Epithelial cell of proximal tubule (primary cell): ENCODE data around the gene GCLM. TPM values are rescaled to one million over a fixed set of nuclear protein-coding genes. Genes with fewer than 3 reads are reported as not detected.
A peak's percentile ranks its signal among the peaks of the same experiment; 100 is the strongest.
"Not testable (repeated sequence)": the region's sequence is repeated elsewhere in the genome, so short reads cannot be mapped to it uniquely, and the experiment has no call there.

Experiments
- DNase-seq: peaks from one replicate; pipeline ENCODE4 v3.0.0-alpha.2; 2011; ENCODE audit warnings: low read depth
- H3K4me3 ChIP-seq: 2 replicates; pipeline ENCODE4 v1.5.1; 2011; ENCODE audit warnings: low read depth, mild to moderate bottlenecking, low read length
- CTCF ChIP-seq: conservative IDR thresholded peaks from 2 replicates; pipeline ENCODE4 v1.5.1; 2012; ENCODE audit warnings: low read depth, mild to moderate bottlenecking, low read length
- total RNA-seq: library from RNA; depleted of rRNA; stranded (reverse); fragments of >200 nt; gene quantifications from 2 replicates; pipeline ENCODE4 v1.2.3, GENCODE V29; 2015

GCLM gene
- total RNA-seq, 1 donor from 2014 or later, result 20.7 TPM

GRCh38 chr1:93925206-93925605, 16.0 kb upstream of the GCLM start:
- DNase-seq, result no peak
- TF ChIP-seq CTCF, result no peak
- H3K4me3 ChIP-seq, result no peak overlapping the region

GRCh38 chr1:93919780-93920179, 10.6 kb upstream of the GCLM start:
- no peak for DNase-seq
- no peak overlapping the region for H3K4me3 ChIP-seq
- TF ChIP-seq CTCF, result no peak

GRCh38 chr1:93917302-93917701, 8.1 kb upstream of the GCLM start:
- TF ChIP-seq CTCF, result no peak
- no peak for DNase-seq
- H3K4me3 ChIP-seq, result no peak overlapping the region

- not testable (repeated sequence) for DNase-seq, H3K4me3 ChIP-seq
These were observed 1.6 kb upstream of the GCLM start for GRCh38 chr1:93910880-93911279.

GRCh38 chr1:93910305-93910704, 1.1 kb upstream of the GCLM start:
- DNase-seq, result no peak
- no peak for TF ChIP-seq CTCF
- no peak overlapping the region for H3K4me3 ChIP-seq

- DNase-seq, result no peak
- TF ChIP-seq CTCF, result no peak
- peak overlapping the region; percentile 85 for H3K4me3 ChIP-seq
These were observed 660 bp downstream of the GCLM start for GRCh38 chr1:93908394-93909145.

GRCh38 chr1:93907718-93908117, 1.5 kb downstream of the GCLM start:
- TF ChIP-seq CTCF, result no peak
- peak overlapping the region; percentile 85 for H3K4me3 ChIP-seq
- DNase-seq, result no peak
